HG03439 (cell line): ENCODE measurements around the gene APEH.

Experiments
- ATAC-seq: cut with Tn5 transposase; IDR thresholded peaks from one replicate; pipeline ENCODE4 v1.9.1; 2021; ENCODE audit warnings: mild to moderate bottlenecking, moderate library complexity; ENCODE audit not compliant: unreplicated experiment

The APEH gene

GRCh38 chr3:49723628-49724551 is 49.7 kb downstream of the APEH start, which contains the start of gene GMPPB:
GMPPB (minus strand) TSS chr3:49723951; CDS start chr3:49723726, 225 bp downstream.
- ATAC-seq = peak; percentile 76

DNA sequence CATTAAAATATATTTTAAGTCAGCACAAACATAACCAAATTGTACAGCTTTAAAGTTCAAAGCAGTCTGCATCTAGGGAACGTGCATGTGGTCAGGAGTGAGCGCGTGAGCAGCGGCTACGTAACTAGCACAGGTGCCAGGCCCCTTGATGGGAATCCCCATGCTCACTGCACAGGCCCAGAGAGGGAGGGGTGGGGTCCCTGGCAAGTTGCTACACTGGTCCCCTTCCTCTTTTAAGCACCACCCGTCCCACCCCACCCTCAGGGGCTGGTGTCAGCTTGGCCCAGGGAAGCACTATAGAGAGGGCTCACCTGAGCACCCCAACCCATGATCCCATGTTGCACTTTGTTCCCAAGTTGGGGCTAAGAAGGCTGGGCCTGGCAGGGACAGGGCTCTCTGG is 50.4 kb downstream of the APEH start:
- ATAC-seq = no peak

DNA sequence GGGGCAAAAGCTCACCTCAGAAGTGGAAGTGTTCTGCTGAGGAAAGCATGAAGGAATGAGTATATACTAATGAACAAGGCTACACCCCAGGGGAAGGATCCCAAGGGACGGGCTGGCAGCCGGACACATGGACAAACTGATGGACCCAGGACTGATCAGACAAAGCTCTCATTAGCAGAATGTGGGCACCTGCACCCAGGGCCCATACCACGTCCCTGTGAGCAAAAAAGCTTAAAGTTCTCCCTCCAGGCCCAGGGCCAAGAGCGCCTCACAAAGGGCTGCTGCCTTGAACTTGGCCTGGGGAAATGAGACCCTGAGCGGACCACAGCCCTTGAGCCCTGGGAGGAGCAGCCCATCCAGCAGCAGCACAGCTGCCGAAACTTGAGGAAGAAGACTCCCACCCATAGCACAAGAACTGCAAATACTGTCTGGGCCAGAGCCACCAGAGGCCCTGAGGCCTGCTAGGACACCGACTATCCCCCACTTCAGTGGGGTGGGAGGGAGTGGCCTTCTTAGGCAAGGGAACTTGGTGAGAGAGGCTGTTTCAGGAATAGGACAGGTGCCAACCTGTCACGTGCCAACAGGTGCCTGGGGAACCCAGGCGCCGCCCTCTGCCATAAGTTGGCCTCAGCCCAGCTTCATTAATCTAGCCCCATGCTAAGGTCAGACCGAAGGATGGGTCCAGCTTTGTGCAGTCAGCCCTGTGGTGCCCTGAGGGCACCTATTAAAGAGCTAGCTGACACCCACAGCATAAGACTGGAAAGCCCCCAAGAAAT is 51.9 kb downstream of the APEH start:
- no peak for ATAC-seq

DNA sequence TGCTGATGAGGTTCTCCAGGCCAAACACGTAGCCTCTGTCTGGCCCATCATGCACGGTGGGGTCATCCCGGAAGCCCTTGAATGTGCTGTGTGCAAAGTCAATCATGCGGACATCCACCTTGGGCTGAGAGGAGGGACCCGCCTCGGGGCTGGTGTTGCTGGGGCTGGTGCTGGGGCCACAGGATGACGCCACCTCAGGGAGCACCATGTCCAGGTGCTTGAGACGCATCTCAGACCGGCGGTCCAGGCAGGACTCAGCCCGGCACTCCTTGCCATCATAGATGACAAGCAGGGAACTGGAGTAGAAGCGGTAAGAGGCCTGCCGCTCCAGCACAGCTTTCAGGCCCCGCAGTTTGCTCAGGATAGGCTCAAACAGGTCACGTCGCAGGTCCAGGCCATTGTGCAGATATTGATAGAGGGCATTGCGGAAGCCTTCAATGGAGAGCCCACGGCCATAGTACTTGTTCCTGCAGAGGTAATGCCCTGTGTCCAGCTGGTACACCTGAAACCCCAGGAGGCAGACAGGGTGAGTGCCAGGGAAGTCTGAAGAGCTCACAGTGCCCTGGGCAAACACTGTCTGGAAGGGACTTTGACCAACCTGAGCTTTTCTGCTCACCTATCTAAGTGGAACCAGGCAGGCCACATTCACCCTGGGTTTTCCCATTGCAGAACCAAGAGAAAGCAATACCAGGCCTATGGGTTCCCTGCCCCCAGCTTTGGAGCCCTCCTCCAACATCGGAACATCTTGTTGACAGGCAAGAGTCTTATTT is 53.2 kb downstream of the APEH start:
- no peak for ATAC-seq

DNA sequence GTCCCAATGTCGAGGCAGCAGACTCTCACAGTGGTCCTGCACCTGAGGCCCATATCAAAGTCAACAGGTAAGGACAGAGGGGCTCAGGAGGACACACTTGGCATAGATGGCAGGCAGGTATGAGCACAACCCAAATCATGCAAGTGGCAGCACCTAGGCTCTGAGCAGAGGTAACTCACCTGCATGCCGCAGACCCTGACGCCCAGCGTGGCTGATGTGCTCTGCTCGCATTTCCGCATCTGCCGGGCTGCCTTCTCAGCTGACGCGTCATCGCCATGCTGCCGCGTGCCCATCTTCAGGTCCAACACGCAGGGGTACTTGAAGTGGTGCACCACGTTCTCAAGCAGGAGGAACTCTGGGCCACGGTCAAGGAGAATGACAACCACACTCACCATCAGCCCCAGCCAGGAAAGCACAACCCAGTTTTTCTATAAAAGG is 53.8 kb downstream of the APEH start:
- no peak for ATAC-seq

DNA sequence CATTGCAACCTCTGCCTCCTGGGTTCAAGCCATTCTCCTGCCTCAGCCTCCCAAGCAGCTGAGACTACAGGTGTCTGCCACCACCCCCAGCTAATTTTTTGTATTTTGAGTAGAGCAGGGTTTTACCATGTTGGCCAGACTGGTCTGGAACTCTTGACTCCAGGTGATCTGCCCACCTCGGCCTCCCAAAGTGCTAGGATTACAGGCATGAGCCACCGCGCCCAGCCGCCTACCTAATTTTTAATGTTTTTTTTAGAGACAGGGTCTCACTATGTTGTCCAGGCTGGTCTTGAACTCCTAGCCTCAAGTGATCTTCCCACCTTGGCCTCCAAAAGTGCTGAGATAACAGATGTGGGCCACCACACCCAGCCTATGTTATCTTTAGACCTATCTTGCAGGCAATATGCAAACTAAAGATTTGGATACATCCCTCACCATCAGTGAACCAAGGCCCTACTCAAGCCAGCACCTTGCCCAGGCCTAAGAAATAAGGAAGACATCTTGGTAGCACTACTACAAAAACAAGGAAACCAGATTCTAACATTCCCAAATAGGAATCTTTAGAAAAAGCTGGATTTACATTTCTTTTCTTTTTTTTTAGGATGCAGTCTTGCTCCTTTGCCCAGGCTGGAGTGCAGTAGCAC is 55.9 kb downstream of the APEH start:
- ATAC-seq = no peak

DNA sequence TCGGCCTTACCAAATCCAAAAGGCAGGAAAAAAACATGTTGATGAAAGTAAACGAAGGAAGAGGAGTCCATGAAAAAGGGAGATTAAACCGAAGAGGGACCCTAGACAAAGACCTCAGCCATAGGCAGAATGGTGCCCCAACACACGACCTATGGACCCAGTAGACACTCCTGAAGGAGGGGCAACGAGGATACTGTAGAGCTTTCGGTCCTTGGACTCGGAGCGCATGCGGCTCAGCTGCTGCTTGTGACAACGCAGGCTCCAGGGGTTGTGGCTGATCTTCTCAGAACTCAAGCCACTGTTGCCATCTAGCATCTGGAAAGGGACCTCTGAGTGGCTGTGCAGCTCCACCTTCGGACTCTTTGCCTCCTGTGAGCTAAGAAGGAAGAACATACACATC is 58.4 kb downstream of the APEH start:
- ATAC-seq = no peak

- no peak for ATAC-seq
Observed at GRCh38 chr3:49733551-49733950, 59.4 kb downstream of the APEH start.
